SHP77 treated with DMSO at 0.1 percent for 48 hours (cell line): ENCODE data around the gene SAXO1.
A peak's percentile ranks its signal among the peaks of the same experiment; 100 is the strongest.
"Not testable (repeated sequence)": the region's sequence is repeated elsewhere in the genome, so short reads cannot be mapped to it uniquely, and the experiment has no call there.

ENCODE experiments used
- DNase-seq: peaks from one replicate; lab custom pipeline; 2025; lab: John Stamatoyannopoulos, UW

SAXO1 gene, protein sequence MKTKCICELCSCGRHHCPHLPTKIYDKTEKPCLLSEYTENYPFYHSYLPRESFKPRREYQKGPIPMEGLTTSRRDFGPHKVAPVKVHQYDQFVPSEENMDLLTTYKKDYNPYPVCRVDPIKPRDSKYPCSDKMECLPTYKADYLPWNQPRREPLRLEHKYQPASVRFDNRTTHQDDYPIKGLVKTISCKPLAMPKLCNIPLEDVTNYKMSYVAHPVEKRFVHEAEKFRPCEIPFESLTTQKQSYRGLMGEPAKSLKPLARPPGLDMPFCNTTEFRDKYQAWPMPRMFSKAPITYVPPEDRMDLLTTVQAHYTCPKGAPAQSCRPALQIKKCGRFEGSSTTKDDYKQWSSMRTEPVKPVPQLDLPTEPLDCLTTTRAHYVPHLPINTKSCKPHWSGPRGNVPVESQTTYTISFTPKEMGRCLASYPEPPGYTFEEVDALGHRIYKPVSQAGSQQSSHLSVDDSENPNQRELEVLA

DNA sequence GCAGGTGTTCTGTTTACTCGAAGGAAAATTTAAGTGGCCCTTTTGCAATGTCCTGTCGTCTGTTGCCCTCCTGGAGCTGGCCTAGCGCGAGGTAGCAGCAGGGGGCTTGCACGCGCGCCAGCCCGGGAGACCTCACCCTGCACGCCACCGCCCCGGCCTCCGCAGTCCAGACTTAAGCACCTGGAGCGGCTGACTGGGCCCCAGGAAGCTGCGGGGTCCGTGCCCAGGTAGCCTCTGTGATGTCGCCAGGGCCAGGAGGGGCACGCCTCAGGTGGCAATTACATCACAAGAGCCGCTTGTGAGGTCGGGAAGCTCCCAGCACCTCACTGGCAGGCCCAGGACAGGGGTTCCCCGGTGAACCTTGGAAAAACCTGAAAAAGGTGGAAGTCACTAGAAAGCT is at the start of gene SAXO1:
SAXO1 (minus strand) TSS at position 195 of the 400 bp plus-strand sequence. CDS start 301 bp downstream, outside the sequence.
- no peak for DNase-seq

DNA sequence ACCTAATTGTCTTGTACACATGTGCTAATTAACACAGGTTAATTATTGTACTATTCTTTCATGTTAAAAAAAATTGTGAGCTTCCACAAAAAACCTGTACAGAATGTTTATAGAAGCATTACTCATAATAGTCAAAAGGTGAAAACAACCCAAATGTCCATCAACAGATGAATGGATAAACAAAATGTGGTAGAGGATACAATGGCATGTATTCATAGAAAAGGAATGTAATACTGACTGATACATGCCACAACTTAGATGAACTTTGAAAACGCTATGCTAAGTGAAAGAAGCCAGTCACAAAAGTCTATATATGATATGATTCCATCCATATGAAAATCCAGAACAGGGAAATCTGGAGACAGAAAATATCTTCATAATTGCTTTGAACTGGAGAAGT is 41.8 kb upstream of the SAXO1 start:
- no peak for DNase-seq

DNA sequence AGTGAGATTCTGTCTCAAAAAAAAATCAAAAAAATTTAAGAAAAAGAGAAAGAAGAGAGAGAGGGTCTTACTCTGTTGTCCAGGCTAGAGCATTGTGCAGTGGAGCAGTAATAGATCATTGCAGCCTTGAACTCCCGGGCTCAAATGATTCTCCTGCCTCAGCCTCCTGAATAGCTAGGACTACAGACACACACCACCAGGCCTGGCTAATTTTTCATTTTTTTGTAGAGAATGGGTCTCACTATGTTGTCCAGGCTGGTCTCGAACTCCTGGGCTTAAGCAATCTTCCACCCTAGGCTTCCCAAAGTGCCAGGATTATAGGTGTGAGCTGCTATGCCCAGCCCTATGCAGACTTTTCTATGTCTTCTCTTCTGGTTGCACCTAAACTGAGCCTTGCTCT is 41.2 kb upstream of the SAXO1 start:
- no peak for DNase-seq

DNA sequence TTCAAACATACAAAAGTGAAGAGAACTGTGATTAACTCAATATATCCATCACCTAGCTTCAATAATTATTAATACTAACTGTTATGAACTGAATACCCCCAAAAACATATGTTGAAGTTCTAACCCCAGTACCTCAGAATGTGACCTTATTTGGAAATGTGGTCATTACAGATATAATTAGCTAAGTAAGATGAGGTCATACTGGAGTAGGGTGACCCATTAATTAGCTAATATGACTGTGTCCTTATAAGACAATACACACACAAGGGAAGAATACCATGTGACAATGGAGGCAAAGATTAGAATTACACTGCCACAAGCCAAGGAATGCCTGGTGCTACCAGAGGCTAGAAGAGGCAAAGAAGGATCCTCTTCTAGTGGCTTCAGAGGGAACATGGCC is 24.0 kb upstream of the SAXO1 start:
- no peak for DNase-seq

DNA sequence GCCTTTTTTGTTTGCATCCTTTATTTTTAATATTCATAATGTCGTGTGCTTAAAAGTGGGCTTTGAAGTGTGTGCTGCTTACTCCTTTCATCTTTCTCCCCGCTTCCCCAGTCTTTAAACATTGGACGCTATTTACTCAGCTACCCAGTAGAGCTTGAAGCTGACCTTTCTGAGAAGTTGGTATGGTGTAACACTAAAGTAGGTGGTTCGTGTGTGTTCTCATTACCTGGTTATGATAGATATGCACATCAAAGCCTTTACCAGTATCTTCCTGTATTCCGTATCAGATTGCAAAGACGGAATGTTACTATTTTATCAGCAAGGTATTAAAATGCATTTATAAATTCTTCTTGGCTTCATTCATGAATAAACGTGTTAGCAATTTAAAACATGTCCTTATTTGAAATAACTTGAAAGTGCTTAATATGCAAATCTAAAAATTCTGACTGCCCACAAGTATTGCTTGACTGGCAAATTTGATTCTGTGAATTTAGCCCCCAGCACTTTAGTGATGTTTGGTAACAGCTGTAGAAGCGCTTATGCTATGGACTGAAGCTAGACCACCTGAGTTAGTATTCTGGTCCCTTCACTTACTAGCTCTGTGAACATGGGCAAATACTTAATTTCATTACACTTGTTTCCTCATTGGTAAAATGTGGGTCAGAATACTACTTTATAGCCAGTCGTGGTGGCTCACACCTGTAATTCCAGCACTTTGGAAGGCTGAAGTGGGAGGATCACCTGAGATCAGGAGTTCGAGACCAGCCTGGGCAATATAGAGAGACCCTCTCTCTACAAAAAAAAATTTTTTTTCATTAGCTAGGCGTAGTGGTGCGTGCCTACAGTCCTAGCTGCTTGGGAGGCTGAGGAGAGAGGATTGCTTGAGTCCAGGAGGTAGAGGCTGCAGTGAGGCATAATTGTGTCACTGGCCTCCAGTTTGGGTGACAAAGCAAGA is 17.9 kb upstream of the SAXO1 start:
- no peak for DNase-seq

DNA sequence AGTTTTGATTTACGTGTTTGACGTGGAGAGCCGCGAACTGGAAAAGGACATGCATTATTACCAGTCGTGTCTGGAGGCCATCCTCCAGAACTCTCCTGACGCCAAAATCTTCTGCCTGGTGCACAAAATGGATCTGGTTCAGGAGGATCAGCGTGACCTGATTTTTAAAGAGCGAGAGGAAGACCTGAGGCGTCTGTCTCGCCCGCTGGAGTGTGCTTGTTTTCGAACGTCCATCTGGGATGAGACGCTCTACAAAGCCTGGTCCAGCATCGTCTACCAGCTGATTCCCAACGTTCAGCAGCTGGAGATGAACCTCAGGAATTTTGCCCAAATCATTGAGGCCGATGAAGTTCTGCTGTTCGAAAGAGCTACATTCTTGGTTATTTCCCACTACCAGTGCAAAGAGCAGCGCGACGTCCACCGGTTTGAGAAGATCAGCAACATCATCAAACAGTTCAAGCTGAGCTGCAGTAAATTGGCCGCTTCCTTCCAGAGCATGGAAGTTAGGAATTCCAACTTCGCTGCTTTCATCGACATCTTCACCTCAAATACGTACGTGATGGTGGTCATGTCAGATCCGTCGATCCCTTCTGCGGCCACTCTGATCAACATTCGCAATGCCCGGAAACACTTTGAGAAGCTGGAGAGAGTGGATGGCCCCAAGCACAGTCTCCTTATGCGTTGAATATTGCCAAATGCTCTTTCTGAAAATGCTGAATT is 17.1 kb upstream of the SAXO1 start:
- no peak for DNase-seq

DNA sequence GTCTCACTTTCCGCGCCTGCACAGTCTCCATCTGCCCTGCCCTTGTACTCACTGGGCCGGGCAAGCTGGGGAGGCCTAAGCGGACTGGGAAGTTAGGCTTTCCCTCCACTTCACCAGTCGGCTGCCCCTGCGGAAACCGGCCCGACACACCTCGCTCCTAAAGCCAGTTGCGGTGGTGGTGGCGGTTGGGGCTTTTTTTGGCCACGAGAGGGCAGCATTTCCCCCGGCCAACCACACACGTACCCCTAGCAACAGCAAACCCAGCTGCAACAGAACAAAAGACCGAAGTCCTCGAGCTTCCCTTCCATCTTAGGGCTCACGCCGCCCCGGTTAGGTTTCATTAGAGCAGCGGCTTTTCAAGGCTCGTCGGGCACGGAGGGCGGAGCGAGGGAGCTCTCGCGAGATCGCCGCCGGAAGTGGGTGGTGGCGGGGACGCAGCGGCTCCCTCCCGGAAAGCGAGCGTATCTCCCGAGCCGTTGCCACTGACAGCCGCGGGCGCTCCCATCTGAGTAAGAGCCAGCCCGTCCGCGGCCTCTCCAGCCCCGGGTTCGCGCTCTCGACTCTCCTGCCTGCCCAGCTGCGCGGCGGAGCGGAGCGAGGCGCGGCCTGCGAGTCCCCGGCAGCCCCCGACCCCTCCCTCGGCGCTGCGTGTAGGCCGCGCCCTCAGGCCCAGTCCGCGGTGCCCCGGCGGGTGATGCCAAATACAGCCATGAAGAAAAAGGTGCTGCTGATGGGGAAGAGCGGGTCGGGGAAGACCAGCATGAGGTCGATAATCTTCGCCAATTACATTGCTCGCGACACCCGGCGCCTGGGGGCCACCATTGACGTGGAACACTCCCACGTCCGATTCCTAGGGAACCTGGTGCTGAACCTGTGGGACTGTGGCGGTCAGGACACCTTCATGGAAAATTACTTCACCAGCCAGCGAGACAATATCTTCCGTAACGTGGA is 16.2 kb upstream of the SAXO1 start, which contains the start of gene RRAGA:
RRAGA (plus strand) TSS at position 462 of the 951 bp plus-strand sequence; CDS start at position 695, 233 bp downstream.
- DNase-seq = peak; percentile 50

DNA sequence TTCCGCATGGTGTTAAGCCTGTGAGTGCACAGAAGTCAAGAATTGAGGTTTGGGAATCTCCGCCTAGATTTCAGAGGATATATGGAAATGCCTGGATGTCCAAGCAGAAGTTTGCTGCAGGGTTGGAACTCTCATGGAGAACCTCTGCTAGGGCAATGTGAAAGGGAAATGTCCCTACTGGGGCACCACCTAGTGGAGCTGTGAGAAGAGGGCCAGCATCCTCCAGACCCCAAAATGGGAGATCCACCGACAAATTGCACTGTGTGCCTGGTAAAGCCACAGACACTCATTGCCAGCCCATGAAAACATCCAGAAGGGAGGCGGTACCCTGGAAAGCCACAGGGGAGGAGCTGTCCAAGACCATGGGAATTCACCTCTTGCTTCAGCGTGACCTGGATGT is 3.6 kb upstream of the SAXO1 start:
- no peak for DNase-seq

DNA sequence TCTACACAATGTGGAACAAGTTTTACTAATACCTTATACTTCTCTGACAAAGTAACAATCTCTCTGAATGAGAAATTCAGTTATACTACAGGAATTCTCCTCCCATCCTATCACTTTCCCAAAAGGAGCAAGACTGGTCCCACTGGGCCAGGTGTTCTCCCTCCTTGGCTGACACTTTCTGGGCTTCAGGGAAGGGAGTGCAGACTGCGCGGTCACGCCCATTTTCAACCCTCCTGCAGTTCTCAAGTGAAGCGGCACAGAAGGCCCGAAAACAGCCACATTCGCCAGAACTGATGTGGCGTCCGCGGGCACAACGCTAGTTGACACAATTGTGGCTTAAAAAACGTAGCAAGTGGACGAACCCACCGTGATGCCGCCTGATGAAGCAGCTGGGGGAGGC is 603 bp downstream of the SAXO1 start:
- DNase-seq = no peak

DNA sequence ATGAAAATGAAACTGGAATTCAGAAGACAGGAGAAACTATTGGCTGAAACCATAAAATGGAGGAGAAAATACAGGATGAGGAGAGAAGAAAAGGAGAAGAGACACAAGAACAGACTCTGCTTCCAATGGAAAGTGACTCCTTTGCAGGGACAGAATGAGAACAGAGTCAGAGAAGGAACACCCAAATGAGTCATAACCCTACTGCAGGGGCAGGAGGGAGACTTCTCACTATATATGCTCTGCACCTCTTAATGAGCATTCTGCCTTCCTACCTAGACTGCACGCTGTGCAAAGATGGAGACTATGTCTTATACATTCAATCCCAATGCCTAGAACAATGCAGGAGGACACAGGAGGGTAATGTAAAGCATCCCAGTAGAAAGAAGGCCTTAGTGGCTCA is 2.1 kb downstream of the SAXO1 start:
- DNase-seq = no peak

DNA sequence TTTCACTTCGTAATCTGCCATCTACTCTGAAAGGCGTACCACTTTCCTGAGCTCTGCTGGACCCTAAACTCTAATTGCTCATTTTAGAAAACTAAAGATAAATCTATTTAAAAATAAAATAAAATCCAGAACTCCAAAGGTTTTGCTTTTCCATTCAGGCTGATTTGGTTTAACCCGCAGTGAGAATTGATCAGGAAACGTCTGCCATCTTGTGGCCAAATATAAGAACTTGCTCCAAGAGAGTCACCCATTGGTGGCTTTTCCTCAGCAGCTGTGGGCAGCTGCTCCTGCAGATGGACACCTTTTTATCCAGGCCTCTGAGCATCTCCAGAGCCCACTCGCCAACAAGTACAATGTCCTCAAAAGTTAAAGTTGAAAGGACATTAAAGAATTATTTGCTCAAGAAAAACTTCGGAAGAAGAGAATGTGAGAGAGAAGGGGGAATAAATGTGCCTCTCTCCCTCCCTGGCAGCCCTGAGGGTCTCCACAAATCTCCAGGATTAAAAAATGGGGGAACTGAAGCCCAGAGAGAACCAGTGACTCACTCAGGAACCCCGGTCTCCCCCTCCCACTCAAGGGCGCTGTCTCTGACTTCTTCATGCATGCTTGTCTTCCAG is 4.1 kb downstream of the SAXO1 start:
- peak; percentile 27 for DNase-seq

DNA sequence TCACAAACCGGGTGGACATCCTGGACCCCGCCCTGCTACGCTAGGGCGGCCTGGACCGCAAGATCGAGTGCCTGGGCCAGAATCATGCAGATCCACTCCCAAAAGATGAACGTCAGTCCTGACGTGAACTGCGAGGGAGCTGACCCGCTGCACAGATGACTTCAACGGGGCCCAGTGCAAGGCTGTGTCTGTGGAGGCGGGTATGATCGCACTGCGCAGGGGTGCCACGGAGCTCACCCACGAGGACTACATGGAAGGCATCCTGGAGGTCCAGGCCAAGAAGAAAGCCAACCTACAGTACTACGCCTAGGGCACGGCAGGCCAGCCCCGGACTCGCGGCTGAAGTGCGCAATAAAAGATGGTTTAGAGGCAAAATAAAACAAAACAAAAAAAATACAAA is 5.2 kb downstream of the SAXO1 start:
- no peak for DNase-seq

DNA sequence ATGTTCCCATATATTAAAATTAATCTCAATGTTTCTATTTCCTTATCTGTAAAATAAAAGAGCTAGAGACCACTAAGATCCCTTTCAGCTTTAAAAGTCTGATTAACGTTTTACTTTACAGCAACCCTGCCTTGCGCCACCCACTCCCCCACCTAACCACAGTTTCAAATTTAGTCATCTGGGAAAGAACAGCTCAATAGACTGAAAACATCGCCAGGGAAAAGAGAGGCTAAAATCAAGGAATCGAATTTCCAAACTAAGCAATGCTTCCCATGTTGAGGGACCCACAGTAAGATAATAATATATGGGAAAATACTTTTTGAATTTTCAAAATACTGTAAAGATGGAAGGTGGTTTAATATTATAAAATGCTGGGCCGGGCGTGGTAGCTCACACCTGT is 6.6 kb downstream of the SAXO1 start:
- no peak for DNase-seq

DNA sequence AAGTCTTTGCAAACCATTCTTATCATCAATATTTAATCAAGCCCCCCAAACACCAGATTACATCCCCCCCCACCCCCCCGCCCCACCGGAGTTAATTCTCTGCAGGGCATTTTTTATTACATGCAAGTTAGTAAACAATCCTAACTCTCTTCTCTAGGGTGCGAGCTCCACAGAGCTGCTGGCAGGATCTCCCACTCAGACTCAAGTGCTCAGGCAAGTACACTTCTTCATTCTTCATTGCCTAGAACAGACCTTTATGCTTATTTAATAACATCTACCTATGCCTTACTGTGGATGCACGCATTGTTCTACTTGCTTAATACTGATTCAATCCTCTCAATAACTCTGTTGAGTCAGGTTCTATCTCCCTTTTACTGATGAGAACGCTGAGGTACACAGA is 9.9 kb downstream of the SAXO1 start:
- no peak for DNase-seq

DNA sequence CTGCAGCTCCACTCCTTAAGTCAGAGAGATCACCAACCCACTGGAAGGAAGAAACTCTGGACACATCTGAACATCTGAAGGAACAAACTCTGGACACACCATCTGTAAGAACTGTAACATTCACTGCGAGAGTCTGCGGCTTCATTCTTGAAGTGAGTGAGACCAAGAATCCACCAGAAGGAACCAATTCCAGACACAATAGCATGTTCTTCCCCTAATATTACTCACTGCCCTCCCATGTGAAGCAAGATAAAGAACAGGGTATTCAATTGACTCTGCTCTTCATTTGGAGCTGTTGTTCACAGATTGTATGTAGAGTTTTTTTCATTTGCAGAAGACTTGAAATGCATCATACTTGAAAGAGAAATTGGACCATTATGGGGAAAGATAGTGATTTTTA is 10.8 kb downstream of the SAXO1 start:
- DNase-seq = no peak

DNA sequence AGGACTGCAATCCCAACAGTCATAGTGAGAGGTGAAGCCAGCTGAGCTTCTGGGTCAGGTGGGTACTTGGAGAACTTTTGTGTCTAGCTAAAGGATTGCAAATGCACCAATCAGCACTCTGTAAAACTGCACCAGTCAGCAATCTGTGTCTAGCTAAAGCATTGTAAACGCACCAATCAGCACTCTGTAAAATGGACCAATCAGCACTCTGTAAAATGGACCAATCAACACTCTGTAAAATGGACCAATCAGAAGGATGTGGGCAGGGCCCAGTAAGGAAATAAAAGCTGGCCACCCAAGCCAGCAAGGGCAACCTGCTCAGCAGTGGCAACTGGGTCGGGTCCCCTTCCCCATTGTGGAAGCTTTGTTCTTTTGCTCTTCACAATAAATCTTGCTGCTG is 11.4 kb downstream of the SAXO1 start:
- DNase-seq = not testable (repeated sequence)

DNA sequence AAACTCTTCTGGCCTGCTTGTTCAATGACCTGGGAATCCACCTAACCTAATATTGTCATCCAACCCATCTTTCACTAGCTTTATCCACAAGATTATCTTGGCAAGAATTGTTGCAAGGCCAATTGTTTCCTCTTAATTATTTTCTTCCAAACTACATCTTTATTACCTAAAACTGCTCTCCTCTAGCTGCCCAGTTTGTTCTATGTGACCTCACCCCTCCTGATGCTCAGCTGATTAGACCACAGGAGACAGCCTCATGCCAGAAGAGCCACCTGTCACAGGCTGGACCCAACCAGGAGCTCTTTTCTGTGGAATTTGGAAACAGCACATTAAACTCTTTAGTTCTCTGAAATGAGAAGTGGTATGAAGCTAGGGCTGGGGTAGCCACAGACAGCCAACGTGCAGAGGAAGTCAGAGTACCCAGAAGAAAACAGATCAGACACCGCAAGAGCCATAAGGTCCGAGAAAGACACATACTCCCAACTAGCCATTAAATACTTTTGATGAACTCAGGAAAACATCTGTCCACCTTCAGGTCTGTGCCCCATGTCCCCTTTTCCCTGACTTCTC is 12.0 kb downstream of the SAXO1 start:
- DNase-seq = no peak

DNA sequence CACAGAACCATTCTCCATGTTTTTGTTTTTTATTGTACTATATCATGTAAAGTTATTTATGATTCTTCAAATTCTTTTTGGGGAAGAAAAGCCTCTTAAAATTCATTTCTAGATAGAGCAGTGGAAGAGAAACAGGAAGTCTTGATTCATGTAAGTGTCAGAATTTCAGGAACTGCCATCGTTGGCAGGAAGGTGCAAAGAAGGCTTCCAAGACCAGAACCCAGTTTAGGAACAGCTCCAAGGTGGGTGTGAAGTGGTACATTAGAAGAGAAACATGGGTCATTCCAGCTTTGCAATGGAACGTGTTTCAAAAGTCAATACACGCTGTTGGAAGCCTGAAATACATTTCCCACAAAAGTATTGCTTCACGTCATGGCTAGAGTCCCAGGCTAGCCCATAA is 14.8 kb downstream of the SAXO1 start:
- DNase-seq = no peak

DNA sequence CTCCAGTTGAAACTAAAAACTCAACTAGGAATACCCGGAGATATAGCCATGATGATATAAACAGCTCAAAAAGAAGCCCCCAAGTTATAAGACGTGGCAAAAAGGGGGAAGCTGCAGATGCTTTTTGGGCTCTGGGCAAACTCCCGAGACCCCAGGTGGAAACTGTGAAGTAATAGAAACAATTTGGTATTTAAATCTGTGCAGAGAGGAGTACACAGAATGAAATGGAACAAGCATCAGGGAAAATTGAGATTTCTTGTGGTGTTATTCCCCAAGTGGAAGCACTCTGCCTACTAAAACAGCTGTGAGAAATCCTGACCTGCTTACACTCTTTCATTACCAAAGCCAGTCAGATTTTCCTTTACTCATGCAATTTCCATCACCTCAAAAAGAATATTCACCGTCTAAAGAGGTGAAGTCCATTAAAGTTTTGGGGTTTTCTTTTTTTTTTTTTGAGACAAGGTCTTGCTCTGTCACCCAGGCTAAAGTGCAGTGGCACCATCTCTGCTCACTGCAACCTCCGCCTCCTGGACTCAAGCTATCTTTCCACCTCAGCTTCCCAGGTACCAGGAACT is 23.5 kb downstream of the SAXO1 start:
- DNase-seq = no peak

DNA sequence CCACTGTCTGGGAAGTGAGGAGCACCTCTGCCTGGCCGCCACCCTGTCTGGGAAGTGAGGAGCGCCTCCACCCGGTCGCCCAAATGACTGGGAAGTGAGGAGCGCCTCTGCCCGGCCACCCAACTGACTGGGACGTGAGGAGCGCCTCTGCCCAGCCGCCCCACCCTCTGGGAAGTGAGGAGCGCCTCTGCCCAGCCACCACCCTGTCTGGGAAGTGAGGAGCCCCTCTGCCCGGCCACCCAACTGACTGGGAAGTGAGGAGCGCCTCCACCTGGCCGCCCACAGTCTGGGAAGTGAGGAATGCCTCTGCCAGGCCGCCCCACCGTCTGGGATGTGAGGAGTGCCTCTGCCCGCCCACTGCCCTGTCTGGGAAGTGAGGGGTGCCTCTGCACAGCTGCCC is 32.9 kb downstream of the SAXO1 start:
- no peak for DNase-seq
